PC-9 (cell line): Measurements from ENCODE around the gene REPS2.

Experiments
- EZH2 ChIP-seq: fragments of 200-600 bp; sonication (generic); IDR thresholded peaks from 2 replicates; pipeline ENCODE4 v1.8.0; 2017; ENCODE audit warnings: antibody characterized with exemption, low read depth
- TF ChIP-seq, protein P1 (sequence below): fragments of 200-600 bp; sonication (generic); conservative IDR thresholded peaks from 2 replicates; pipeline ENCODE4 v1.6.1; 2017; ENCODE audit warnings: mixed run types, antibody characterized with exemption, mild to moderate bottlenecking, moderate library complexity

DNA sequence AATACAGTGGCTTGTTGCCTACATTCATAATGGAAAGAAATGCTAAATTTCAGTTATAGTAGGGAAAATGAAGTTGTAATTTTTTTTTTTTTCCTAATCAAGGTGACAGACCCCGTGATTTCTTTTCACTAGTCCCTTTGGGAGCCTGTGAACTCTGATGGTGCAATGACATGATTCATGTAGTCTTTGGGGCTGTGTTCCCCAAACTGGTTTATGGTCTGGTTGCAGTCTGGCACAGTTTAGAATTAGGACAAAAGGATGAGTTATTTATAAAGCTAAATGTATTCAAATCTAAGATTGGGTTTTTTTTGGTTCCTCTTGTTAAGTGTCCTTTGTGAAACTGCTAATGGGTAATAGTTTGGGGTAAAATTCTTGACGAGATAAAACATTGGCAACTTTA lies 66.0 kb downstream of the REPS2 start:
- no peak for TF ChIP-seq EZH2
- TF ChIP-seq, protein P1, sequence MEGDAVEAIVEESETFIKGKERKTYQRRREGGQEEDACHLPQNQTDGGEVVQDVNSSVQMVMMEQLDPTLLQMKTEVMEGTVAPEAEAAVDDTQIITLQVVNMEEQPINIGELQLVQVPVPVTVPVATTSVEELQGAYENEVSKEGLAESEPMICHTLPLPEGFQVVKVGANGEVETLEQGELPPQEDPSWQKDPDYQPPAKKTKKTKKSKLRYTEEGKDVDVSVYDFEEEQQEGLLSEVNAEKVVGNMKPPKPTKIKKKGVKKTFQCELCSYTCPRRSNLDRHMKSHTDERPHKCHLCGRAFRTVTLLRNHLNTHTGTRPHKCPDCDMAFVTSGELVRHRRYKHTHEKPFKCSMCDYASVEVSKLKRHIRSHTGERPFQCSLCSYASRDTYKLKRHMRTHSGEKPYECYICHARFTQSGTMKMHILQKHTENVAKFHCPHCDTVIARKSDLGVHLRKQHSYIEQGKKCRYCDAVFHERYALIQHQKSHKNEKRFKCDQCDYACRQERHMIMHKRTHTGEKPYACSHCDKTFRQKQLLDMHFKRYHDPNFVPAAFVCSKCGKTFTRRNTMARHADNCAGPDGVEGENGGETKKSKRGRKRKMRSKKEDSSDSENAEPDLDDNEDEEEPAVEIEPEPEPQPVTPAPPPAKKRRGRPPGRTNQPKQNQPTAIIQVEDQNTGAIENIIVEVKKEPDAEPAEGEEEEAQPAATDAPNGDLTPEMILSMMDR, result no peak
